K562 (cell line): Measurements from ENCODE around the gene RIPK4.

ENCODE experiments used
- HCFC1 ChIP-seq: IDR thresholded peaks from 2 replicates; pipeline ENCODE4 v1.6.1; 2012; ENCODE audit warnings: low read depth, low read length, improper control_type of control experiment
- KDM1A ChIP-seq, 2 experiments: fragments of 450-650 bp; IDR thresholded peaks; 2 replicates each; pipeline ENCODE4 v1.6.1; 2016; ENCODE audit warnings: mild to moderate bottlenecking in 2 of 2
- KDM5B ChIP-seq: fragments of 200-600 bp; sonication (generic); IDR thresholded peaks from 2 replicates; pipeline ENCODE4 v1.6.1; 2012; ENCODE audit warnings: low read depth, mild to moderate bottlenecking, moderate library complexity, low read length, control low read depth, inconsistent platforms; ENCODE audit not compliant: insufficient replicate concordance

- no peak for TF ChIP-seq KDM5B
- no peak for TF ChIP-seq KDM1A (IDR thresholded peaks at IDR 0.05)
- no peak for TF ChIP-seq HCFC1
Measured at GRCh38 chr21:41736423-41736822, 30.4 kb downstream of the RIPK4 start.
